Neuron (in vitro differentiated cells): ENCODE measurements around the gene IGFALS.

Source experiments
- H2AFZ ChIP-seq: one replicate; pipeline ENCODE4 v1.6.1; 2013; ENCODE audit warnings: low read depth, mild to moderate bottlenecking, inconsistent platforms, low read length, moderate library complexity
- H3K27me3 ChIP-seq: one replicate; pipeline ENCODE4 v1.6.1; 2013; ENCODE audit warnings: low read length; ENCODE audit not compliant: insufficient read depth
- H3K36me3 ChIP-seq: one replicate; pipeline ENCODE4 v1.6.1; 2013; ENCODE audit warnings: low read length; ENCODE audit not compliant: insufficient read depth
- H3K4me1 ChIP-seq: one replicate; pipeline ENCODE4 v1.6.1; 2013; ENCODE audit warnings: low read length; ENCODE audit not compliant: insufficient read depth
- H3K4me3 ChIP-seq: 2 replicates; pipeline ENCODE4 v1.5.1; 2013; ENCODE audit warnings: mild to moderate bottlenecking, low read length, moderate library complexity
- H3K9me3 ChIP-seq: one replicate; pipeline ENCODE4 v1.6.1; 2013; ENCODE audit warnings: low read length

IGFALS gene

DNA sequence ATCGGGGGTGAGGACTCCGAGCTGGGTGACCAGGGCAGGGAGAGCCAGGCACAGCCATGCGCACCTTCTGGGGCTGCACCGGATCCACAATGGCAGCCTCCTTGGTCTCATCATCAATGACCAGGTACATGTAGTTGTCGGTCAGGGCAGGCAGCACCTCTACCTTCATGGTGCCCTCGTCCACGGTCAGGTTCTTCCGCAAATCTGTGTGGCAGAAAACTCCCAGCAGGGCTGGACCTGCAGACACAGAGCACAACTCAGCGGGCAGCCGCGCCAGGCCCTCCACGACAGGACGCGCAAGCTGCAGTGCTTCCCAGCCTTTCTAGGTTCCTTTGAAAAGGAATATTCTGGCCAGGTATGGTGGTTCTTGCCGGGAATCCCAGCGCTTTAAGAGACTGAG, 29.3 kb upstream of the IGFALS start:
- H3K4me3 ChIP-seq, result no peak overlapping the region
- no peak overlapping the region for H2AFZ ChIP-seq
- no peaks in the 10 kb centered on the region for H3K9me3 ChIP-seq
- peaks cover 13% of the 10 kb centered on the region for H3K36me3 ChIP-seq
- peaks cover 8% of the 10 kb centered on the region for H3K4me1 ChIP-seq
- no peaks in the 10 kb centered on the region for H3K27me3 ChIP-seq

DNA sequence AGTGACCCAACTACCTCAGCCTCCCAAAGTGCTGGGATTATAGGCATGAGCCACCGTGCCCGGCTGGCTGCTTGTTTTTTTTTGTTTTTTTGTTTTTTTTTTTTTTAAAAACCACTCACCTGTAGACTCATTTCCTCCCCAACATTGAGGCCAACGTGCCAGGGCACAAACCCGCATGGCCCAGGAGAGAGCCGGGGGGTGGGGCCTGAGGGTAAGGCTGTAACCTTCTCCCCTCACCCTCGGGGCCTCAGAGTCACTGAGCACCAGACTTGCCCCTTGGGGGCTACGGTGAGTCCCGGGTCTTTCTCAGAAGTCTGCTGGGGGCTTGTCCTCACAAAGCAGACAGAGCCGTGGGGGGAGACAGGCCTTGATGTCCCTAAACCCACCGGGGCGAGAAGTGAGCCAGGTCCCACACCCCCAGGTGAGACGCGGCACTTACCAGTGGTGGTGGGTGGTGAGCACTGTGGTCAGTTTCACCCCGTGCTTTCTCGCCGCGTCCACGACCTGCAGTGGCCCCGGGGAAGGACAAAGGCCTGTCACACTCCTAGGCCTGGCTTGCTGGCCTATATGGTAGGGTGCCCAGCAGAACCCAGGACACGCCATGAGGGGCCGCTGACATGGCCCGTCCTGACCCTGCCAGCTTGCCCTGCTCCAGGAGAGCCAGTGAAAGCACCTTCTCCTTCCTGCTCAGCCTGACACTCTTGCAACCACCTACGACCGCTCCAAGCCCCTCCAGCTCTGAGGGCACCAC, 28.5 kb upstream of the IGFALS start:
- H3K4me3 ChIP-seq, result no peak overlapping the region
- no peaks in the 10 kb centered on the region for H3K27me3 ChIP-seq
- H2AFZ ChIP-seq, result no peak overlapping the region
- peaks cover 13% of the 10 kb centered on the region for H3K36me3 ChIP-seq
- H3K4me1 ChIP-seq, result peaks cover 8% of the 10 kb centered on the region
- no peaks in the 10 kb centered on the region for H3K9me3 ChIP-seq

GRCh38 chr16:1820946-1821290, 27.4 kb upstream of the IGFALS start:
- H3K4me3 ChIP-seq, result no peak overlapping the region
- H3K36me3 ChIP-seq, result peaks cover 20% of the 10 kb centered on the region
- peaks cover 8% of the 10 kb centered on the region for H3K4me1 ChIP-seq
- H3K9me3 ChIP-seq, result no peaks in the 10 kb centered on the region
- H3K27me3 ChIP-seq, result no peaks in the 10 kb centered on the region
- H2AFZ ChIP-seq, result no peak overlapping the region

DNA sequence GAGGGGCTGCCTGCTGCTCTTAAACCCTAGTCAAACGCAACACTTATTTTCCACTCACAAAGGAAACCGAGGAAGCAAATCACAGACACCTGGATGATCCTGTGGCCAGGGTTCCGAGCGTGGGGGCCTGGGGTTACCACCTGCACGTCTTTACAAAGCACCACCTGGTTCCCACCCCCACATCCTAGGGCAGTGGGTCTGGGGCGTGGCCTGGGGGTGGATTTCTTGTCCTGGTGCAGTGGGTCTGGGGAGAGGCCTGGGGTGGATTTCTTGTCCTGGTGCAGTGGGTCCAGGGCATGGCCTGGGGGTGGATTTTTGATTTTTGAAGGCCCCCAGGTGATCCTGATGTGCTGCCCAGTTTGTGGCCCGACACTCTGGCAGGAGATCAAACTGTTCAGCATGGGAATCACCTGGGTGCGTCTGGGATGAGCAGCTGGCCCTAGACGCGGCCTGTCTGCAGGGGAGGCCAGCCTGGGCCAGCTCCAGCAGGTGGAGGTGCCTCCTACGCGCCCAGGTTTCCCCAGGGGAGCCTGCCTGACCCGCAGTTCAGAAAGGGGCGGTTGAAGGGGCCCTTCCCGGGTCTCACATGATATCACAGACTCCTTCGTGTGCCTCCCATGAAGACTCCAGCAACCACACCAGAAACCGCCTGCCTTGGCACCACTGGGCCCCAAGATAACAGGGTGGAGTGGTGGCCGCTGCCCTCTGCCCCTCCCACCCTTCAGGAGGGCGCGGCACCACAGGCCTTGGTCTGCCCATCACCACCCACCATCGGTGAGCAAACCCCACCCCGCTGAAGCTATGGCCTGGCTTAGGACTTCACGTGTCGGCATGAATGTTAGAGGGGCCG, 26.8 kb upstream of the IGFALS start:
- no peaks in the 10 kb centered on the region for H3K27me3 ChIP-seq
- peaks cover 23% of the 10 kb centered on the region for H3K36me3 ChIP-seq
- H3K4me3 ChIP-seq, result no peak overlapping the region
- H3K4me1 ChIP-seq, result peaks cover 2% of the 10 kb centered on the region
- no peak overlapping the region for H2AFZ ChIP-seq
- H3K9me3 ChIP-seq, result no peaks in the 10 kb centered on the region

DNA sequence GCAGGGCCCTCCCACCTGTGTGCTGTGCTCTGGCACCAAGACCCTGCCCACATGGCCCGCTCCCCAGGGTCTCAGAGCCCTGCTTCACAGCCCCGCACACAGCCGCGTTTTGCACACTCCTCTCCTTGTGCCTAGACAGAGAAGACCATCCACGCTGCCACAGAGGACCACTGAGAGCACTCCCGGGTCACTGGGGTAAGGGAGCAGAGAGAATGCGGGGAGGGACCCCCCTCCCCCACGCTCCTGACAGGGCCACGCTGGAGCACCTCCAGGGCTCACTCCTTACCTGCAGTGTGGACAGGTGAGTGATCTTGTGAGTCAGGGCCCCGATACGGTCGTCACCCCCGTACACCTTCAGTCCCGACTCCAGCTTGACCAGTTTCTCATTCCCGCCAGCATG, 26.1 kb upstream of the IGFALS start:
- H3K4me1 ChIP-seq, result no peaks in the 10 kb centered on the region
- peaks cover 25% of the 10 kb centered on the region for H3K36me3 ChIP-seq
- H2AFZ ChIP-seq, result no peak overlapping the region
- no peaks in the 10 kb centered on the region for H3K9me3 ChIP-seq
- H3K27me3 ChIP-seq, result no peaks in the 10 kb centered on the region
- no peak overlapping the region for H3K4me3 ChIP-seq

DNA sequence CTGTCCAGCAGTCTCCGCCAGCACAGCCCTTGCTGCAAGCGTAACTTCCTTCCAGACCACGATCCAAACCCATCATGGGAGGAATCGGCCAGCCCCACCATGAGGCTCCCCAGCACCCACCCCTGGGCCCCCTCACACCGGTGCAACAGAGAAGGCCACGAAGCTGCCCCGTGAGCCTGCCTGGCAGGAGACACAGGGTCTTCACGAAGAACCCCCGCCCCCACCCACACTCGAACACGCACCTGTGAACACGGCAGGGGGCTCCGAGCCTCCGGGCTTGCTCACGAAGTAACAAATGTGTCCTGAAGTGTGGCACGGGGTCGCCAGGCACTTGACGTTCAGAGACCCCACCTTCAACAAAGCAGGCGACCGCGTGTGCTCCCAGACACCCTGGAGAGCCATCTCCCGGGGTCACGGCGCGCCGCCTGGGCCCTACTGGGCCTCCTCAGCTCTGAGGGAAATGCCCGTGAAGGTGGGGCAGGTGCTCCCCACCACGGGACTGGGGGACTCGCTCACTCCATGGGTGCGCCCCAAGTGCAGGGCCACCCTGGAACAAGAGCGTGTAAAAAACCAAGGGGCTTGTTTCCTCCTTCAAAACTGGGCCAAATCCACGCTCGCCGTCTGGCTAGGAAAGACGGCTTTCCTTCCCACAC, 25.5 kb upstream of the IGFALS start:
- no peaks in the 10 kb centered on the region for H3K4me1 ChIP-seq
- peaks cover 25% of the 10 kb centered on the region for H3K36me3 ChIP-seq
- H3K9me3 ChIP-seq, result no peaks in the 10 kb centered on the region

DNA sequence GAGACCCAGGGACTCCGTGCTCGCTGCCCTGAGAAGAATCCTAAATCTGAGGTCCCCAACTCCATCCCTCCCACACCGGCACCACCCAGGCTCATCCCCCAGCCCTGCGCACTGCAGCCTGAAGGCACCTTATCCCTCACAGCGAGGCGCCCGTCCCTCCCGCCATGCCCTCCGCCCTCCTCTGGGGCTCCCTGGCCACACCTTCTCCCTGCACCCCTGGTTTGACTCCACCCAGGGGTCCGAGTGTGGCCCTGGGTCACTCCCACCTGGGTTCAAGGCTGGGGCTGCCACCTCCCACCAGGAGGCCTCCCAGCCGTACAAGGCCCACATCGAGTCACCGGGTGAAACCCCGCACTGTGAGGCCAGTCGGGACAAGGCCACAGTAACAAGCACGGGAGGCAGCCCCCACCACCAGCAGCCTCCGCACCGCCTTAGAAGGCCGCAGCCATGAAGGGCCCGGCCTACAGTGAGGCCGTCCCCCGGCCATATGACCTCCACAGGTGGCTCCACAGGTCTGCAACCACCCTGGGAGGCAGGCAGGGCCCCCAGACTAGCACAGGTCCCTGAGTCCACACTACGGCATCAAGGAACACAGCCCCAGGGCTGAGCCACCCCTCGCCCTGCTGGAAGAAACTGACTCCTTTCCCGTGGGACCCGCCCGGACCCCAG, 24.8 kb upstream of the IGFALS start:
- no peak overlapping the region for H2AFZ ChIP-seq
- H3K9me3 ChIP-seq, result no peaks in the 10 kb centered on the region
- peaks cover 28% of the 10 kb centered on the region for H3K36me3 ChIP-seq
- no peak overlapping the region for H3K4me3 ChIP-seq
- no peaks in the 10 kb centered on the region for H3K4me1 ChIP-seq
- H3K27me3 ChIP-seq, result no peaks in the 10 kb centered on the region

More for the DNA sequence above, 25.5 kb upstream of the IGFALS start:
- Histone ChIP-seq H2AFZ (no peak overlapping the region), H3K4me3 (no peak overlapping the region), H3K27me3 (no peaks in the 10 kb centered on the region)

DNA sequence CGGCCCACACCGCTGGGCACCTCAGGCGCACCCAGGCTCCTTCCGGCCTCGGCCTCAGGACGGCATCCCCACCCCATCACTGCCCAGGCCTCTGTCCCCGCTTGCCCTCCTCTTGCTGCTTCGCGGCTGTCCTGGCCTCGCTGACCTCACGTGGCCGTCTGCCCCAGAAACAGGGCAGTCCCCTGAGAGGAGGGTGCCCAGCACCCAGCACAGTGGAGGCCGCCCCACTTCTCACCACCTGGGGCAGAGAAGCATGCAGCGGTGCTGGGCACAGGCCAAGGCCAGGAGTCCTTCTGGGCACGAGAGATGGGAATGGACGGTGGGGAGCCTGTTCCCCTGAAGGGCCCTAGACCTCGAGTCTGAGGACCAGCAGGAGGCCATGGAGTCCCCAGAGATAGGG, 24.2 kb upstream of the IGFALS start:
- no peak overlapping the region for H3K4me3 ChIP-seq
- H3K4me1 ChIP-seq, result no peaks in the 10 kb centered on the region
- H3K36me3 ChIP-seq, result peaks cover 28% of the 10 kb centered on the region
- H3K27me3 ChIP-seq, result no peaks in the 10 kb centered on the region
- H2AFZ ChIP-seq, result no peak overlapping the region
- no peaks in the 10 kb centered on the region for H3K9me3 ChIP-seq

GRCh38 chr16:1817276-1817589, 23.7 kb upstream of the IGFALS start:
- no peaks in the 10 kb centered on the region for H3K4me1 ChIP-seq
- H3K36me3 ChIP-seq, result peaks cover 24% of the 10 kb centered on the region
- H3K9me3 ChIP-seq, result no peaks in the 10 kb centered on the region
- no peaks in the 10 kb centered on the region for H3K27me3 ChIP-seq
- no peak overlapping the region for H3K4me3 ChIP-seq
- H2AFZ ChIP-seq, result no peak overlapping the region

DNA sequence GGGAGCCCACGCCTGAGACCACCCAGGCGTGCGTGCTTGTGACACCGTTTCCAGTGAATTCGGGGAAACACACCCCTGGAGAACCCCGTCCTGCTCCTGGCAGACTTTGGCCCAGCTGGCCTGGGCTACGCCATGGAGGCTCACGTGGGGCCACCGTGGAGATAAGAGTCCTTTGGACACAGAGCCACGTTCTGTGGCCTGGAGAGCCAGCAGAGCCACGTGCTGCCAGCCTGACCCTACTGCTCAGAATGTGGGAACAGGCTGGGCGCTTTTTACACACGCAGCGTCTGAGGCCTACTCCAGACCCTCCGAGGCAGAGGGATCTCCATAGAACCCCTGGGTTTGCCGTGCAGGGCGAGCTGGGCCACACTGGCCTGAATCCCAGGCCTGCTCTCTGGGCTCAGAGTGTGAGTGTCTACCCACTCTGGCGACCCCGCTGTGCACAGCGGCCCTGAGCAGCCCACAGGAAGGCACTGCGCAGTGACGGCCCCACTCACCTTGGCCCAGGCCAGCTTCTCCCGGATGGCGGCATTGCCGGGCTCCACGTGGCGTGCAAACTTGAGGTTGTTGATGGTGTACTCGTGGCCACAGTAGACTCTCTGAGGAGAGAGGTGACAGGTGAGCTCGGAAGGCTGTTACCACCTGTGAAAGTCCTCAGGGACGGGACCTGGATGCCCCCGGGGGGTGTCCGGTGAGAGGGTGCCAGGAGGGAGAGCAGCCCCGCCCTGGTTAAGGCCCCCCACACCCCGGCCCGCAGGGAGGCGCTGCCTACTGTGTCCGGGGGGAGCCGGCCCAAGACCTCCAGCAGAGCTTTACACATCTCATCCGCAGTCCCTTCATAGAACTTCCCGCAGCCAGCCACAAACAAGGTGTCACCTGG, 23.1 kb upstream of the IGFALS start:
- Histone ChIP-seq H3K4me1 (no peaks in the 10 kb centered on the region), H3K36me3 (peaks cover 24% of the 10 kb centered on the region), H3K9me3 (no peaks in the 10 kb centered on the region), H2AFZ (no peak overlapping the region), H3K27me3 (no peaks in the 10 kb centered on the region), H3K4me3 (no peak overlapping the region)

DNA sequence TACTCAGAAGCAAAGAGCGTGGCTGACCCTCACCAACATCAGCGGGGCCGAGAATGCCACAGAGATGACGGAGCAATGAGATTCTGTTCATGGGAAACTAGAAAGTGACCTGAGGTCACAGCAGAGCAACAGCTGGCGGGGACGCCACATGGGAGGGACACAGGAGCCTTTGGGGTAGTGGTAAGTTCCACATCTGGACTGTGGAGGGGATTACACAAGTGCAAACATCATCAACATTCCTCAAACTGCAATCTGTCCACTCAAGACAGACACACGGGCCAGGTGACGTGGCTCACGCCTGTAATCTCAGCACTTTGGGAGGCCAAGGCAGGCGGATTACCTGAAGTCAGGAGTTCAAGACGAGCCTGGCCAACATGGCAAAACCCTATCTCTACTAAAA, 22.0 kb upstream of the IGFALS start:
- H3K36me3 ChIP-seq, result peaks cover 26% of the 10 kb centered on the region
- H3K4me1 ChIP-seq, result no peaks in the 10 kb centered on the region

GRCh38 chr16:1812732-1813163, 19.2 kb upstream of the IGFALS start:
- Histone ChIP-seq H3K4me3 (no peak overlapping the region), H3K27me3 (no peaks in the 10 kb centered on the region), H2AFZ (no peak overlapping the region), H3K9me3 (no peaks in the 10 kb centered on the region), H3K4me1 (no peaks in the 10 kb centered on the region), H3K36me3 (peaks cover 29% of the 10 kb centered on the region)

More for the DNA sequence above, 22.0 kb upstream of the IGFALS start:
- no peak overlapping the region for H3K4me3 ChIP-seq
- H2AFZ ChIP-seq, result no peak overlapping the region
- no peaks in the 10 kb centered on the region for H3K9me3 ChIP-seq
- H3K27me3 ChIP-seq, result no peaks in the 10 kb centered on the region
